PC-3 (cell line): ENCODE results near the gene POLD4. TPM values are rescaled to one million over a fixed set of nuclear protein-coding genes. Genes with fewer than 3 reads are reported as not detected.

Experiments
- ATAC-seq: fragments of 200-7000 bp; cut with Tn5 transposase; 2 replicates; pipeline ENCODE4 v1.9.1; 2020; ENCODE audit warnings: mild to moderate bottlenecking, moderate library complexity
- BruUV-seq: library from RNA; stranded (reverse); fragments of 400-500 nt; replicated peaks from 2 replicates; lab custom pipeline; 2021; lab: Mats Ljungman, UMichigan
- CTCF ChIA-PET: fragments of 300-600 bp; sonication (Branson Sonifier 250); formaldehyde crosslinking; loops from one replicate; lab custom pipeline; 2022; ENCODE audit warnings: antibody characterized with exemption; lab: Charles Lee
- POLR2A ChIA-PET: fragments of 300-600 bp; sonication (Branson Sonifier 250); formaldehyde crosslinking; loops from one replicate; lab custom pipeline; 2022; ENCODE audit warnings: antibody characterized with exemption; ENCODE audit not compliant: unreplicated experiment; lab: Charles Lee
- DNase-seq: peaks from one replicate; pipeline ENCODE4 v3.0.0-alpha.2; 2015
- H2AFZ ChIP-seq: fragments of 300-600 bp; sonication (generic); 2 replicates; pipeline ENCODE4 v1.6.0; 2016; ENCODE audit warnings: antibody characterized with exemption, low read length
- H3F3A ChIP-seq: fragments of 300-600 bp; sonication (generic); one replicate; pipeline ENCODE4 v1.6.0; 2017; ENCODE audit warnings: antibody characterized with exemption, low read length, control low read depth, mild to moderate bottlenecking; ENCODE audit not compliant: unreplicated experiment
- H3K27ac ChIP-seq: fragments of 300-600 bp; sonication (generic); 2 replicates; pipeline ENCODE4 v1.5.1; 2016; ENCODE audit warnings: mild to moderate bottlenecking, low read length
- H3K27me3 ChIP-seq: fragments of 300-600 bp; sonication (generic); 2 replicates; pipeline ENCODE4 v1.6.1; 2016; ENCODE audit warnings: low read length, mixed read lengths
- H3K36me3 ChIP-seq: fragments of 300-600 bp; sonication (generic); 2 replicates; pipeline ENCODE4 v1.6.1; 2016; ENCODE audit warnings: low read depth, mixed run types, low read length, mixed read lengths
- H3K4me1 ChIP-seq: fragments of 300-600 bp; sonication (generic); 2 replicates; pipeline ENCODE4 v1.5.1; 2016; ENCODE audit warnings: low read length; ENCODE audit not compliant: insufficient read depth
- H3K4me2 ChIP-seq: fragments of 300-600 bp; sonication (generic); 2 replicates; pipeline ENCODE4 v1.6.0; 2016; ENCODE audit warnings: low read length
- H3K4me3 ChIP-seq: fragments of 300-600 bp; sonication (generic); 2 replicates; pipeline ENCODE4 v1.5.1; 2016; ENCODE audit warnings: mild to moderate bottlenecking, low read length, mixed read lengths
- H3K79me2 ChIP-seq: fragments of 300-600 bp; sonication (generic); 2 replicates; pipeline ENCODE4 v1.6.1; 2017; ENCODE audit warnings: low read length, mixed read lengths
- H3K9ac ChIP-seq: fragments of 300-600 bp; sonication (generic); 2 replicates; pipeline ENCODE4 v1.6.0; 2016; ENCODE audit warnings: mild to moderate bottlenecking, low read length
- H3K9me2 ChIP-seq: fragments of 300-600 bp; sonication (generic); replicated peaks from 2 replicates; pipeline ENCODE4 v1.6.1; 2016; ENCODE audit warnings: mixed run types, low read length, mixed read lengths
- H3K9me3 ChIP-seq: fragments of 300-600 bp; sonication (generic); 2 replicates; pipeline ENCODE4 v1.6.1; 2016; ENCODE audit warnings: low read length, mixed read lengths
- H4K20me1 ChIP-seq: fragments of 300-600 bp; sonication (generic); 2 replicates; pipeline ENCODE4 v1.6.1; 2016; ENCODE audit warnings: low read length, mixed read lengths
- EZH2 ChIP-seq: fragments of 300-600 bp; sonication (generic); IDR thresholded peaks from one replicate; pipeline ENCODE4 v1.6.1; 2017; ENCODE audit warnings: antibody characterized with exemption, mild to moderate bottlenecking, low read length; ENCODE audit not compliant: unreplicated experiment
- EZH2phosphoT487 ChIP-seq: fragments of 300-600 bp; sonication (generic); IDR thresholded peaks from 2 replicates; pipeline ENCODE4 v1.6.1; 2018; ENCODE audit warnings: mild to moderate bottlenecking, antibody characterized with exemption, low read length, borderline replicate concordance
- intact Hi-C: fragments of 100-400 bp; cut with micrococcal nuclease; formaldehyde crosslinking; loops from 2 replicates; pipeline ENCODE4 v1.9.0; 2023
- total RNA-seq: library from RNA; depleted of rRNA; stranded (reverse); fragments of >200 nt; gene quantifications from 2 replicates; pipeline ENCODE4 v1.2.3, GENCODE V29; 2014
- TF ChIP-seq, protein P1 (sequence below): fragments of 300-600 bp; sonication (generic); conservative IDR thresholded peaks from 2 replicates; pipeline ENCODE4 v1.5.1; 2017; ENCODE audit warnings: antibody characterized with exemption, low read depth, mild to moderate bottlenecking, low read length

The POLD4 gene
- total RNA-seq, 1 experiment from 2014 or later = 81.5 TPM

DNA sequence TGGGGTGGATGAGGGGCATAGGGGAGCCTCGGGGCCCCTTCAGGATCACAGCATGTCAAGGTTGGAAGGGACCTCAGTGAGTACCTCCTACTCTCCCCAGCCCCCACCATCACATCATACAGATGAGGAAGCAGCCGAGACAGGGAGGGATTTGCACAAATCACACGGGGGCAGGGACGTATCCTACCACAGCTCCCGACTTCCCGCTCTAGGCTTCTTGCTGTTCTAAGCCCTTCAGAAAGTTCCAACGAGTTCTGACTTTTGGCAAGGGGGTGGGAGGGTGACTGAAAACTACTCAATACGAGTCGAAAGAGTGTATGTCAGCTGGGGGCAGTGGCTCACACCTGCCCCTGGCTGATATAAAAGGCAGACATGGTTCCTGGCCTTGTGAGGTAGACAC, 33.7 kb upstream of the POLD4 start:
- TF ChIP-seq, protein P1, sequence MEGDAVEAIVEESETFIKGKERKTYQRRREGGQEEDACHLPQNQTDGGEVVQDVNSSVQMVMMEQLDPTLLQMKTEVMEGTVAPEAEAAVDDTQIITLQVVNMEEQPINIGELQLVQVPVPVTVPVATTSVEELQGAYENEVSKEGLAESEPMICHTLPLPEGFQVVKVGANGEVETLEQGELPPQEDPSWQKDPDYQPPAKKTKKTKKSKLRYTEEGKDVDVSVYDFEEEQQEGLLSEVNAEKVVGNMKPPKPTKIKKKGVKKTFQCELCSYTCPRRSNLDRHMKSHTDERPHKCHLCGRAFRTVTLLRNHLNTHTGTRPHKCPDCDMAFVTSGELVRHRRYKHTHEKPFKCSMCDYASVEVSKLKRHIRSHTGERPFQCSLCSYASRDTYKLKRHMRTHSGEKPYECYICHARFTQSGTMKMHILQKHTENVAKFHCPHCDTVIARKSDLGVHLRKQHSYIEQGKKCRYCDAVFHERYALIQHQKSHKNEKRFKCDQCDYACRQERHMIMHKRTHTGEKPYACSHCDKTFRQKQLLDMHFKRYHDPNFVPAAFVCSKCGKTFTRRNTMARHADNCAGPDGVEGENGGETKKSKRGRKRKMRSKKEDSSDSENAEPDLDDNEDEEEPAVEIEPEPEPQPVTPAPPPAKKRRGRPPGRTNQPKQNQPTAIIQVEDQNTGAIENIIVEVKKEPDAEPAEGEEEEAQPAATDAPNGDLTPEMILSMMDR = no peak
- TF ChIP-seq EZH2phosphoT487 (no peak), EZH2 (no peak)
- no peaks in the 10 kb centered on the region for H3F3A ChIP-seq
- intact Hi-C loops = no loop called here
- H3K36me3 ChIP-seq = no peaks in the 10 kb centered on the region
- H3K27me3 ChIP-seq = no peaks in the 10 kb centered on the region
- BruUV-seq = no TSS peak
- ATAC-seq (no peak), DNase-seq (no peak)
- peaks cover 19% of the 10 kb centered on the region for H3K79me2 ChIP-seq
- H3K27ac ChIP-seq = no peak overlapping the region
- H3K4me2 ChIP-seq = no peak overlapping the region
- no peak overlapping the region for H2AFZ ChIP-seq
- CTCF ChIA-PET = interaction anchor here (0.8 kb wide), 1 partner anchor 34 kb away, joined by 4 read pairs; no protein-coding TSS in a partner anchor
- H4K20me1 ChIP-seq = no peaks in the 10 kb centered on the region
- no peaks in the 10 kb centered on the region for H3K9me3 ChIP-seq
- H3K9me2 ChIP-seq = no peaks in the 10 kb centered on the region
- H3K9ac ChIP-seq = no peak overlapping the region
- H3K4me1 ChIP-seq = peaks cover 22% of the 10 kb centered on the region
- POLR2A ChIA-PET = no interaction called here
- no peak overlapping the region for H3K4me3 ChIP-seq

DNA sequence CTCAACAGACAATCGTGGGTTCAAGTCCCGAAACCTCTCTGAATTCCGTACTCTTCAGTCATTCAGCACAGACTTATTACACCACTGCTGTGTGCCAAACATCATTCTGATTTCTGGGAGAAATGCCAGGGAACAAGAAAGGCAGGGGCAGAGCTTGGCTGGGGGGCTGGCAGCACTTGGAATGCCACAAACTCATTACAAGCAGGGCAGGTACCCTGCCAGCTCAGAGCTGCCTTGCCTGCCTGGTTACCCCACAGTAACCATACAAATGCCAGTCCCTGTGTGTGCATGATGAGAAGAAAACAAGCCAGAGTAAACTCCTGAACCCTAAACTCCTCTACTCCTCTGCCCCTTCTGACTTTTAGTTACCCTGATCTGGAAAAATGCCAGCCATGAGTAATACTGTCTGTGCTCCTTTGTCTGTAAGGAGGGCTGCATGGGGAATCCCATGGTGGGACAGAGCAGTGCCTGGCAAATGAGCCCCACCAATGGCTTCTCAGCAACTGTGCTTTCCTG, 31.6 kb upstream of the POLD4 start:
- POLR2A ChIA-PET = interaction anchor here (0.6 kb wide), 1 partner anchor 32 kb away, joined by 3 read pairs; no protein-coding TSS in a partner anchor
- peak; percentile 70 for DNase-seq
- Histone ChIP-seq H3K9me3 (no peaks in the 10 kb centered on the region), H3K9me2 (no peaks in the 10 kb centered on the region), H3K27ac (no peak overlapping the region), H3K9ac (no peak overlapping the region), H3F3A (no peaks in the 10 kb centered on the region), H3K36me3 (no peaks in the 10 kb centered on the region), H2AFZ (no peak overlapping the region), H3K79me2 (0 out of 2 replicates have a peak, but pooled peaks cover 3% of the 10 kb centered on the region), H3K4me3 (no peak overlapping the region), H3K4me2 (peak overlapping the region; percentile 40), H3K27me3 (no peaks in the 10 kb centered on the region), H3K4me1 (peaks cover 34% of the 10 kb centered on the region), H4K20me1 (no peaks in the 10 kb centered on the region)
- intact Hi-C loops = no loop called here
- CTCF ChIA-PET = interaction anchor here (0.5 kb wide), 1 partner anchor 31 kb away, joined by 3 read pairs; no protein-coding TSS in a partner anchor
- peak; percentile 12 for ATAC-seq
- TF ChIP-seq EZH2 = no peak
- TF ChIP-seq, protein P1 = no peak
- no peak for TF ChIP-seq EZH2phosphoT487
- no TSS peak for BruUV-seq
